HEK293 (cell line): Measurements from ENCODE around the gene SULT1B1.

Source experiments
- CTCF ChIA-PET: fragments of 350-600 bp; formaldehyde crosslinking; extraction: SDS; loops from one replicate; lab custom pipeline; 2021; ENCODE audit warnings: antibody characterized with exemption; lab: Yijun Ruan, JAX
- POLR2A ChIA-PET: fragments of 300-600 bp; formaldehyde crosslinking; extraction: SDS; loops from one replicate; lab custom pipeline; 2020; ENCODE audit warnings: antibody characterized with exemption, inconsistent platforms; lab: Yijun Ruan, JAX
- H3K27ac ChIP-seq: fragments of 200-500 bp; sonication (Bioruptor generic); 2 replicates; pipeline ENCODE4 v1.5.1; 2014; ENCODE audit warnings: low read depth, low read length, control low read depth, inconsistent platforms; ENCODE audit errors: extremely low read depth
- H3K36me3 ChIP-seq, 2 experiments: fragments of 200-500 bp in 1 of 2; sonication (Bioruptor generic) in 1 of 2; 1 replicate in 1 of 2; 2 replicates in 1 of 2; pipeline ENCODE4 v1.5.1; 2014 to 2017; ENCODE audit warnings: inconsistent platforms in 2 of 2, low read length in 2 of 2; ENCODE audit not compliant: control insufficient read depth in 2 of 2, insufficient read depth in 1 of 2
- H3K4me1 ChIP-seq: fragments of 200-500 bp; sonication (Bioruptor generic); 2 replicates; pipeline ENCODE4 v1.5.1; 2014; ENCODE audit warnings: mild to moderate bottlenecking, low read length, inconsistent platforms; ENCODE audit not compliant: control insufficient read depth, insufficient read depth
- H3K4me3 ChIP-seq: 2 replicates; pipeline ENCODE4 v1.5.1; 2011; ENCODE audit warnings: low read depth, mild to moderate bottlenecking, control low read depth, low read length, moderate library complexity
- H3K9me3 ChIP-seq: fragments of 200-500 bp; sonication (Bioruptor generic); 2 replicates; pipeline ENCODE4 v1.5.1; 2014; ENCODE audit warnings: low read depth, low read length, inconsistent platforms; ENCODE audit not compliant: control insufficient read depth, insufficient read depth
- KLF17 ChIP-seq: fragments of 450-650 bp; formaldehyde crosslinking; IDR thresholded peaks from 2 replicates; pipeline ENCODE4 v1.5.1; 2016; ENCODE audit warnings: missing biosample characterization, missing genetic modification characterization
- MZF1 ChIP-seq: fragments of 450-650 bp; formaldehyde crosslinking; IDR thresholded peaks from 2 replicates; pipeline ENCODE4 v1.5.1; 2017; ENCODE audit warnings: missing biosample characterization, missing genetic modification characterization, borderline replicate concordance
- PRDM6 ChIP-seq: fragments of 450-650 bp; formaldehyde crosslinking; IDR thresholded peaks from 2 replicates; pipeline ENCODE4 v1.5.1; 2017; ENCODE audit warnings: missing biosample characterization, missing genetic modification characterization
- REST ChIP-seq: fragments of 450-650 bp; formaldehyde crosslinking; IDR thresholded peaks from 2 replicates; pipeline ENCODE4 v1.5.1; 2016; ENCODE audit warnings: missing biosample characterization, missing genetic modification characterization
- SCRT1 ChIP-seq: fragments of 450-650 bp; formaldehyde crosslinking; IDR thresholded peaks from 2 replicates; pipeline ENCODE4 v1.5.1; 2016; ENCODE audit warnings: missing biosample characterization, missing genetic modification characterization, borderline replicate concordance
- ZBTB1 ChIP-seq: fragments of 450-650 bp; formaldehyde crosslinking; IDR thresholded peaks from 2 replicates; pipeline ENCODE4 v1.5.1; 2016; ENCODE audit warnings: missing biosample characterization, missing genetic modification characterization
- ZBTB11 ChIP-seq: fragments of 450-650 bp; formaldehyde crosslinking; conservative IDR thresholded peaks from 2 replicates; pipeline ENCODE4 v1.5.1; 2016; ENCODE audit warnings: low read depth, missing biosample characterization, missing genetic modification characterization
- ZBTB21 ChIP-seq: fragments of 450-650 bp; formaldehyde crosslinking; IDR thresholded peaks from 2 replicates; pipeline ENCODE4 v1.5.1; 2017; ENCODE audit warnings: missing biosample characterization, missing genetic modification characterization
- ZBTB26 ChIP-seq: fragments of 450-650 bp; formaldehyde crosslinking; optimal IDR thresholded peaks from 2 replicates; pipeline ENCODE3; 2016; ENCODE audit warnings: missing biosample characterization, mild to moderate bottlenecking, missing genetic modification characterization
- ZNF146 ChIP-seq: fragments of 450-650 bp; formaldehyde crosslinking; IDR thresholded peaks from 2 replicates; pipeline ENCODE4 v1.5.1; 2016; ENCODE audit warnings: missing biosample characterization, missing genetic modification characterization
- ZNF16 ChIP-seq: fragments of 450-650 bp; formaldehyde crosslinking; IDR thresholded peaks from 2 replicates; pipeline ENCODE4 v1.5.1; 2016; ENCODE audit warnings: low read depth, missing biosample characterization, missing genetic modification characterization
- ZNF23 ChIP-seq: fragments of 450-650 bp; formaldehyde crosslinking; IDR thresholded peaks from 2 replicates; pipeline ENCODE4 v1.5.1; 2016; ENCODE audit warnings: missing biosample characterization, missing genetic modification characterization, borderline replicate concordance
- ZNF26 ChIP-seq: fragments of 450-650 bp; formaldehyde crosslinking; IDR thresholded peaks from 2 replicates; pipeline ENCODE4 v1.5.1; 2016; ENCODE audit warnings: missing biosample characterization, missing genetic modification characterization
- ZNF514 ChIP-seq: fragments of 450-650 bp; formaldehyde crosslinking; IDR thresholded peaks from 2 replicates; pipeline ENCODE4 v1.5.1; 2016; ENCODE audit warnings: missing biosample characterization, missing genetic modification characterization
- ZNF521 ChIP-seq: fragments of 450-650 bp; formaldehyde crosslinking; IDR thresholded peaks from 2 replicates; pipeline ENCODE4 v1.5.1; 2017; ENCODE audit warnings: missing biosample characterization, mild to moderate bottlenecking, missing genetic modification characterization
- ZNF529 ChIP-seq: fragments of 450-650 bp; formaldehyde crosslinking; IDR thresholded peaks from 2 replicates; pipeline ENCODE4 v1.5.1; 2017; ENCODE audit warnings: missing genetic modification characterization, missing biosample characterization; ENCODE audit not compliant: insufficient replicate concordance
- ZNF561 ChIP-seq: fragments of 450-650 bp; IDR thresholded peaks from 2 replicates; pipeline ENCODE4 v1.5.1; 2018; ENCODE audit warnings: missing biosample characterization, missing genetic modification characterization, borderline replicate concordance
- ZNF585B ChIP-seq: fragments of 450-650 bp; formaldehyde crosslinking; IDR thresholded peaks from 2 replicates; pipeline ENCODE4 v1.5.1; 2016; ENCODE audit warnings: missing biosample characterization, missing genetic modification characterization
- ZNF624 ChIP-seq: fragments of 450-650 bp; formaldehyde crosslinking; IDR thresholded peaks from 2 replicates; pipeline ENCODE4 v1.5.1; 2017; ENCODE audit warnings: missing biosample characterization, missing genetic modification characterization
- ZNF629 ChIP-seq: fragments of 450-650 bp; formaldehyde crosslinking; IDR thresholded peaks from 2 replicates; pipeline ENCODE4 v1.5.1; 2017; ENCODE audit warnings: missing biosample characterization, missing genetic modification characterization
- ZNF664 ChIP-seq: fragments of 450-650 bp; formaldehyde crosslinking; IDR thresholded peaks from 2 replicates; pipeline ENCODE4 v1.5.1; 2016; ENCODE audit warnings: missing biosample characterization, missing genetic modification characterization
- TF ChIP-seq, protein P1 (sequence below): IDR thresholded peaks from 2 replicates; pipeline ENCODE4 v1.6.1; 2011; ENCODE audit warnings: mild to moderate bottlenecking, low read depth, low read length, borderline replicate concordance

Gene SULT1B1

GRCh38 chr4:69765751-69766150 lies 5.3 kb upstream of the SULT1B1 start:
- no peaks in the 10 kb centered on the region for H3K4me1 ChIP-seq
- no peak for TF ChIP-seq ZNF664 (tag by site-specific recombination)
- TF ChIP-seq KLF17 (tag by site-specific recombination) = no peak
- no peak for TF ChIP-seq ZNF514 (tag by site-specific recombination)
- no peak for TF ChIP-seq ZNF585B (tag by site-specific recombination)
- no peak for TF ChIP-seq ZNF521
- no peak for TF ChIP-seq ZNF23 (tag by site-specific recombination)
- no peak for TF ChIP-seq ZNF561 (tag by site-specific recombination)
- no peak for TF ChIP-seq ZNF629
- ChIA-PET CTCF (interaction anchor here (0.6 kb wide), 2 partner anchors 14 to 793 kb away, joined by 3 to 4 read pairs; no protein-coding TSS in a partner anchor), POLR2A (no interaction called here)
- no peak overlapping the region for H3K27ac ChIP-seq
- H3K4me3 ChIP-seq = no peak overlapping the region
- H3K9me3 ChIP-seq = no peaks in the 10 kb centered on the region
- H3K36me3 ChIP-seq = no peaks in the 10 kb centered on the region

GRCh38 chr4:69764311-69764710 lies 3.9 kb upstream of the SULT1B1 start:
- POLR2A ChIA-PET = no interaction called here
- TF ChIP-seq ZBTB1 (tag by site-specific recombination) = no peak
- TF ChIP-seq, protein P1, sequence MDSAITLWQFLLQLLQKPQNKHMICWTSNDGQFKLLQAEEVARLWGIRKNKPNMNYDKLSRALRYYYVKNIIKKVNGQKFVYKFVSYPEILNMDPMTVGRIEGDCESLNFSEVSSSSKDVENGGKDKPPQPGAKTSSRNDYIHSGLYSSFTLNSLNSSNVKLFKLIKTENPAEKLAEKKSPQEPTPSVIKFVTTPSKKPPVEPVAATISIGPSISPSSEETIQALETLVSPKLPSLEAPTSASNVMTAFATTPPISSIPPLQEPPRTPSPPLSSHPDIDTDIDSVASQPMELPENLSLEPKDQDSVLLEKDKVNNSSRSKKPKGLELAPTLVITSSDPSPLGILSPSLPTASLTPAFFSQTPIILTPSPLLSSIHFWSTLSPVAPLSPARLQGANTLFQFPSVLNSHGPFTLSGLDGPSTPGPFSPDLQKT = no peak
- no peak for TF ChIP-seq PRDM6 (tag by site-specific recombination)
- no peak for TF ChIP-seq ZNF26 (tag by site-specific recombination)
- no peak for TF ChIP-seq ZBTB11 (tag by site-specific recombination)
- TF ChIP-seq ZNF16 (tag by site-specific recombination) = no peak
- no peak for TF ChIP-seq SCRT1 (tag by site-specific recombination)
- TF ChIP-seq ZNF529 (tag by site-specific recombination) = no peak
- TF ChIP-seq ZBTB26 = no peak
- TF ChIP-seq ZBTB21 (tag by site-specific recombination) = no peak
- TF ChIP-seq MZF1 (tag by site-specific recombination) = no peak
- TF ChIP-seq ZNF624 = no peak
- TF ChIP-seq REST = no peak
- TF ChIP-seq ZNF146 (tag by site-specific recombination) = no peak

More at GRCh38 chr4:69764311-69764710, 3.9 kb upstream of the SULT1B1 start:
- Histone ChIP-seq H3K36me3 (no peaks in the 10 kb centered on the region), H3K4me3 (no peak overlapping the region), H3K4me1 (no peaks in the 10 kb centered on the region), H3K9me3 (no peaks in the 10 kb centered on the region), H3K27ac (no peak overlapping the region)
- CTCF ChIA-PET = no interaction called here
